Measurements from ENCODE around the gene XXYLT1.

XXYLT1 gene

DNA sequence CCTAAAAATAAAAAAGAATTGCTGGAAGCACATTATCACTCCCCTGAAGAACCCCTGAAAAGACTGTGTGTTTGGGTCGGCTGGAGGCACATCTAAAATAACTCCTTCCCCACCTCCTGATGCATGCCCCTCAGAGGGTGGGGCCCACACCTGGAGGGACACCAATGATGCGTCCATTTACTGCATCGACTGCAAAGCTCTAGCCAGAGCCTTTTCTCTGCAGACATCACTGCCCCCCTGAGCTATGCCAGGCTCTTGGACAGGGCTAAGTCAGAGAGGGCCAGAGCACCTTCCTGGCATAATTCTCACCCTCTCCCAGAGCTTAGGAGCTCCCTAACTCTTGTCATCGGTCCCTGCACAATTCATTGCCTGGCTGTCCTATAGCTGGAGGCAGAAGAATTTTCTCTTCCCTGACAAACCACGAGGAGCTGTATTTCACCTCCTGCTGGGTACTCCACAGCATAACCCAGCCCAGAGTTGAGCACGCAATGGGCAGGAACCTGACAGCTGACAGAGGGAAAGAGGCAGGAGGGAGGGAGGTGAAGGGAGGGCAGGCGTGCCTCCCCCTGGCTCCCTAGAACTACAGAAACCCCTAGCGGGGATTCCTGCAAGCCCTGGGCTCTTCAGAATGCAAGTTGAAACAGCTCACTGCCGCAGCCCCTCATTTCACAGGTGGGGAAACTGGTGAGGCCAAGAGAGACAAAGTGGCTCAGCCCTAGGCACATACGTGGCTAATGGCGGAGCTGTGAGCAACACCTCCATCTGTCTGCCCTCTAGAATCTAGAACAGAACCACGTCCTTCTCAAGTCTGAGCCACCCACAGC, 46.6 kb downstream of the XXYLT1 start:
- no peak for TF ChIP-seq ZNF8 (CRISPR knock-in tag; IDR thresholded peaks at IDR 0.05)
- TF ChIP-seq, protein P1, sequence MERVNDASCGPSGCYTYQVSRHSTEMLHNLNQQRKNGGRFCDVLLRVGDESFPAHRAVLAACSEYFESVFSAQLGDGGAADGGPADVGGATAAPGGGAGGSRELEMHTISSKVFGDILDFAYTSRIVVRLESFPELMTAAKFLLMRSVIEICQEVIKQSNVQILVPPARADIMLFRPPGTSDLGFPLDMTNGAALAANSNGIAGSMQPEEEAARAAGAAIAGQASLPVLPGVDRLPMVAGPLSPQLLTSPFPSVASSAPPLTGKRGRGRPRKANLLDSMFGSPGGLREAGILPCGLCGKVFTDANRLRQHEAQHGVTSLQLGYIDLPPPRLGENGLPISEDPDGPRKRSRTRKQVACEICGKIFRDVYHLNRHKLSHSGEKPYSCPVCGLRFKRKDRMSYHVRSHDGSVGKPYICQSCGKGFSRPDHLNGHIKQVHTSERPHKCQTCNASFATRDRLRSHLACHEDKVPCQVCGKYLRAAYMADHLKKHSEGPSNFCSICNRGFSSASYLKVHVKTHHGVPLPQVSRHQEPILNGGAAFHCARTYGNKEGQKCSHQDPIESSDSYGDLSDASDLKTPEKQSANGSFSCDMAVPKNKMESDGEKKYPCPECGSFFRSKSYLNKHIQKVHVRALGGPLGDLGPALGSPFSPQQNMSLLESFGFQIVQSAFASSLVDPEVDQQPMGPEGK (CRISPR knock-in tag; IDR thresholded peaks at IDR 0.05; ENCODE audit: borderline replicate concordance) = no peak
- no peak for TF ChIP-seq PPARA (CRISPR knock-in tag; IDR thresholded peaks at IDR 0.05; ENCODE audit: borderline replicate concordance)
- no peak for TF ChIP-seq GLIS3 (CRISPR knock-in tag; IDR thresholded peaks at IDR 0.05)
- no peak for TF ChIP-seq BACH2 (CRISPR knock-in tag; IDR thresholded peaks at IDR 0.05; ENCODE audit: borderline replicate concordance)
- no peak for TF ChIP-seq OSR1 (CRISPR knock-in tag; IDR thresholded peaks at IDR 0.05)
- TF ChIP-seq, protein P2, sequence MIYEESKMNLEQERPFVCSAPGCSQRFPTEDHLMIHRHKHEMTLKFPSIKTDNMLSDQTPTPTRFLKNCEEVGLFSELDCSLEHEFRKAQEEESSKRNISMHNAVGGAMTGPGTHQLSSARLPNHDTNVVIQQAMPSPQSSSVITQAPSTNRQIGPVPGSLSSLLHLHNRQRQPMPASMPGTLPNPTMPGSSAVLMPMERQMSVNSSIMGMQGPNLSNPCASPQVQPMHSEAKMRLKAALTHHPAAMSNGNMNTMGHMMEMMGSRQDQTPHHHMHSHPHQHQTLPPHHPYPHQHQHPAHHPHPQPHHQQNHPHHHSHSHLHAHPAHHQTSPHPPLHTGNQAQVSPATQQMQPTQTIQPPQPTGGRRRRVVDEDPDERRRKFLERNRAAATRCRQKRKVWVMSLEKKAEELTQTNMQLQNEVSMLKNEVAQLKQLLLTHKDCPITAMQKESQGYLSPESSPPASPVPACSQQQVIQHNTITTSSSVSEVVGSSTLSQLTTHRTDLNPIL (CRISPR knock-in tag; IDR thresholded peaks at IDR 0.05; ENCODE audit: low read depth) = no peak
- TF ChIP-seq CSDC2 (CRISPR knock-in tag; IDR thresholded peaks at IDR 0.05) = no peak
- TF ChIP-seq TOX (CRISPR knock-in tag; IDR thresholded peaks at IDR 0.05; ENCODE audit: borderline replicate concordance) = no peak
- TF ChIP-seq ARNTL (CRISPR knock-in tag; IDR thresholded peaks at IDR 0.05; ENCODE audit: borderline replicate concordance, low read depth) = no peak
- TF ChIP-seq ISL1 (CRISPR knock-in tag; IDR thresholded peaks at IDR 0.05) = no peak
- TF ChIP-seq ZNF565 (CRISPR knock-in tag; conservative IDR thresholded peaks at IDR 0.05; ENCODE audit: low read depth) = no peak
- peak; percentile 15; the same call in 2 of the 3 replicates for ATAC-seq

DNA sequence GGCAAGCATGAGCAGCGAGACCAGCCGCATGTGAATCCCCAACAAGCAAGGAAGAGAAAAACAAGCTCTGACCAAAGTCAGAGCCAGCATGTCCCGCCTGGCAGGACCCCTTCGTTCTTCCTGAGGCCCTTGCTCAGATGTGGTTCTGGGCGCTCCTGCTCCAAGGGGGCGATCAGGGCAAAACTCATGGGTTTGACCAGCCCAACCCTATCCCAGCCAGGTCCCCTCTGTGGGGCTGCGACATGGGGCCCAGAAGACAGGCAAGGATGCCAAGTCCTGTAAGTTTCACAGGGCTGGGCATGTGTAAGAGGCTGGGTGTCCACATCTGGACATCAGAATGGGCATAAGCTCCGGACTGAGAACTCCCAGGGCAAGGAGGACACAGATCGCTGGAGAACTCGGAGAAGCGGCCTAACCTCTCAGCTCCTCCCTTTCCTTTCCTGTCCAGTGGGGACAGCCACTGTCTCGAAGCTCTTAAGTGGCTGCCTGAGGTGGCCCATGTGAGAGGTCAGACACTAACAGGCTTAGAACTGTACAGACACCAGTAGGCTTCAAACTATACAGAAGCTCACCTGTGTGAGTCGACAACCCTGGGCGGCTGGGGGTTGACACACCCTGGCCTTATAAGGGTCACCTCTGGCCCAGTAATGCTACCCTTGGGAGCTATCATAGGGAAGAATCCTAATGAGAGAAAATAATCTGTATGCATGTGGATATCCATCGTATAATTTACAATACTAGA, 48.9 kb downstream of the XXYLT1 start:
- no peak for ATAC-seq
- TF ChIP-seq, protein P3, sequence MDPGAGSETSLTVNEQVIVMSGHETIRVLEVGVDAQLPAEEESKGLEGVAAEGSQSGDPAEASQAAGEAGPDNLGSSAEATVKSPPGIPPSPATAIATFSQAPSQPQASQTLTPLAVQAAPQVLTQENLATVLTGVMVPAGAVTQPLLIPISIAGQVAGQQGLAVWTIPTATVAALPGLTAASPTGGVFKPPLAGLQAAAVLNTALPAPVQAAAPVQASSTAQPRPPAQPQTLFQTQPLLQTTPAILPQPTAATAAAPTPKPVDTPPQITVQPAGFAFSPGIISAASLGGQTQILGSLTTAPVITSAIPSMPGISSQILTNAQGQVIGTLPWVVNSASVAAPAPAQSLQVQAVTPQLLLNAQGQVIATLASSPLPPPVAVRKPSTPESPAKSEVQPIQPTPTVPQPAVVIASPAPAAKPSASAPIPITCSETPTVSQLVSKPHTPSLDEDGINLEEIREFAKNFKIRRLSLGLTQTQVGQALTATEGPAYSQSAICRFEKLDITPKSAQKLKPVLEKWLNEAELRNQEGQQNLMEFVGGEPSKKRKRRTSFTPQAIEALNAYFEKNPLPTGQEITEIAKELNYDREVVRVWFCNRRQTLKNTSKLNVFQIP (CRISPR knock-in tag; IDR thresholded peaks at IDR 0.05; ENCODE audit: borderline replicate concordance, low read depth) = no peak
- TF ChIP-seq ZC3H10 (CRISPR knock-in tag; IDR thresholded peaks at IDR 0.05) = no peak
- TF ChIP-seq ZNF8 (CRISPR knock-in tag; IDR thresholded peaks at IDR 0.05) = no peak
- TF ChIP-seq, protein P2 (CRISPR knock-in tag; IDR thresholded peaks at IDR 0.05; ENCODE audit: low read depth) = no peak
- TF ChIP-seq ESRRG (CRISPR knock-in tag; IDR thresholded peaks at IDR 0.05) = no peak
- TF ChIP-seq ZNF565 (CRISPR knock-in tag; conservative IDR thresholded peaks at IDR 0.05; ENCODE audit: low read depth) = no peak
- no peak for TF ChIP-seq OSR1 (CRISPR knock-in tag; IDR thresholded peaks at IDR 0.05)
- TF ChIP-seq, protein P1 (CRISPR knock-in tag; IDR thresholded peaks at IDR 0.05; ENCODE audit: borderline replicate concordance) = no peak
- TF ChIP-seq CSDC2 (CRISPR knock-in tag; IDR thresholded peaks at IDR 0.05) = no peak
- no peak for TF ChIP-seq ARNTL (CRISPR knock-in tag; IDR thresholded peaks at IDR 0.05; ENCODE audit: borderline replicate concordance, low read depth)
- TF ChIP-seq, protein P4, sequence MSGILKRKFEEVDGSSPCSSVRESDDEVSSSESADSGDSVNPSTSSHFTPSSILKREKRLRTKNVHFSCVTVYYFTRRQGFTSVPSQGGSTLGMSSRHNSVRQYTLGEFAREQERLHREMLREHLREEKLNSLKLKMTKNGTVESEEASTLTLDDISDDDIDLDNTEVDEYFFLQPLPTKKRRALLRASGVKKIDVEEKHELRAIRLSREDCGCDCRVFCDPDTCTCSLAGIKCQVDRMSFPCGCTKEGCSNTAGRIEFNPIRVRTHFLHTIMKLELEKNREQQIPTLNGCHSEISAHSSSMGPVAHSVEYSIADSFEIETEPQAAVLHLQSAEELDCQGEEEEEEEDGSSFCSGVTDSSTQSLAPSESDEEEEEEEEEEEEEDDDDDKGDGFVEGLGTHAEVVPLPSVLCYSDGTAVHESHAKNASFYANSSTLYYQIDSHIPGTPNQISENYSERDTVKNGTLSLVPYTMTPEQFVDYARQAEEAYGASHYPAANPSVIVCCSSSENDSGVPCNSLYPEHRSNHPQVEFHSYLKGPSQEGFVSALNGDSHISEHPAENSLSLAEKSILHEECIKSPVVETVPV (CRISPR knock-in tag; IDR thresholded peaks at IDR 0.05) = no peak
- no peak for TF ChIP-seq ZFP30 (CRISPR knock-in tag; IDR thresholded peaks at IDR 0.05)
- TF ChIP-seq TCF4 (CRISPR knock-in tag; IDR thresholded peaks at IDR 0.05; ENCODE audit: borderline replicate concordance) = no peak
- no peak for TF ChIP-seq ZFP3 (CRISPR knock-in tag; IDR thresholded peaks at IDR 0.05)
- TF ChIP-seq RARB (CRISPR knock-in tag; IDR thresholded peaks at IDR 0.05) = no peak
- no peak for TF ChIP-seq ISL1 (CRISPR knock-in tag; IDR thresholded peaks at IDR 0.05)
- TF ChIP-seq TOX (CRISPR knock-in tag; IDR thresholded peaks at IDR 0.05; ENCODE audit: borderline replicate concordance) = no peak
- TF ChIP-seq PPARA (CRISPR knock-in tag; IDR thresholded peaks at IDR 0.05; ENCODE audit: borderline replicate concordance) = no peak
- TF ChIP-seq, protein P5, sequence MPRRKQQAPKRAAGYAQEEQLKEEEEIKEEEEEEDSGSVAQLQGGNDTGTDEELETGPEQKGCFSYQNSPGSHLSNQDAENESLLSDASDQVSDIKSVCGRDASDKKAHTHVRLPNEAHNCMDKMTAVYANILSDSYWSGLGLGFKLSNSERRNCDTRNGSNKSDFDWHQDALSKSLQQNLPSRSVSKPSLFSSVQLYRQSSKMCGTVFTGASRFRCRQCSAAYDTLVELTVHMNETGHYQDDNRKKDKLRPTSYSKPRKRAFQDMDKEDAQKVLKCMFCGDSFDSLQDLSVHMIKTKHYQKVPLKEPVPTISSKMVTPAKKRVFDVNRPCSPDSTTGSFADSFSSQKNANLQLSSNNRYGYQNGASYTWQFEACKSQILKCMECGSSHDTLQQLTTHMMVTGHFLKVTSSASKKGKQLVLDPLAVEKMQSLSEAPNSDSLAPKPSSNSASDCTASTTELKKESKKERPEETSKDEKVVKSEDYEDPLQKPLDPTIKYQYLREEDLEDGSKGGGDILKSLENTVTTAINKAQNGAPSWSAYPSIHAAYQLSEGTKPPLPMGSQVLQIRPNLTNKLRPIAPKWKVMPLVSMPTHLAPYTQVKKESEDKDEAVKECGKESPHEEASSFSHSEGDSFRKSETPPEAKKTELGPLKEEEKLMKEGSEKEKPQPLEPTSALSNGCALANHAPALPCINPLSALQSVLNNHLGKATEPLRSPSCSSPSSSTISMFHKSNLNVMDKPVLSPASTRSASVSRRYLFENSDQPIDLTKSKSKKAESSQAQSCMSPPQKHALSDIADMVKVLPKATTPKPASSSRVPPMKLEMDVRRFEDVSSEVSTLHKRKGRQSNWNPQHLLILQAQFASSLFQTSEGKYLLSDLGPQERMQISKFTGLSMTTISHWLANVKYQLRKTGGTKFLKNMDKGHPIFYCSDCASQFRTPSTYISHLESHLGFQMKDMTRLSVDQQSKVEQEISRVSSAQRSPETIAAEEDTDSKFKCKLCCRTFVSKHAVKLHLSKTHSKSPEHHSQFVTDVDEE (CRISPR knock-in tag; IDR thresholded peaks at IDR 0.05) = no peak
- TF ChIP-seq GLIS3 (CRISPR knock-in tag; IDR thresholded peaks at IDR 0.05) = no peak
